Measurements from ENCODE around the gene HOXC5. TPM values are rescaled to one million over a fixed set of nuclear protein-coding genes. Genes with fewer than 3 reads are reported as not detected.

HOXC5 gene
- total RNA-seq, 2 experiments from 2014 or later = not detected

- Mint-ChIP-seq H3K9me3 (no peaks in the 10 kb centered on the region), H3K36me3 (ENCODE audit: low read depth) (no peaks in the 10 kb centered on the region), H3K27me3 (peaks cover 78% of the 10 kb centered on the region), H3K4me3 (no peak overlapping the region), H3K4me1 (ENCODE audit: low read depth) (no peaks in the 10 kb centered on the region), H3K27ac (no peak overlapping the region)
- CTCF ChIA-PET = no interaction called here
- POLR2A ChIA-PET = no interaction called here
- Histone ChIP-seq H3K27ac (ENCODE audit: low read depth in 1 of 2, low read length in 2 of 2) (no peak overlapping the region), H3K27me3 (ENCODE audit: control insufficient read depth in 1 of 2, insufficient read depth in 2 of 2, low read length in 2 of 2) (peaks cover 30 to 44% of the 10 kb centered on the region in 2 experiments), H3K9me3 (ENCODE audit: control insufficient read depth in 1 of 2, insufficient read depth in 1 of 2, low read length in 2 of 2) (no peaks in the 10 kb centered on the region), H3K4me1 (ENCODE audit: insufficient read depth, low read length) (no peaks in the 10 kb centered on the region), H3K4me3 (ENCODE audit: low read length) (no peak overlapping the region), H3K36me3 (ENCODE audit: insufficient read depth, low read length) (no peaks in the 10 kb centered on the region)
- TF ChIP-seq CTCF (IDR thresholded peaks at IDR 0.05) = no peak
- DNase-seq (no peak), ATAC-seq (ENCODE audit: poor library complexity) (no peak)
- intact Hi-C loops (cut with DNase I, micrococcal nuclease) = no loop called here
These were observed 35.7 kb downstream of the HOXC5 start for GRCh38 chr12:54068418-54069070.

GRCh38 chr12:54071942-54072341 lies 39.1 kb downstream of the HOXC5 start:
- Histone ChIP-seq H3K27ac (ENCODE audit: low read depth in 1 of 2, low read length in 2 of 2) (no peak overlapping the region), H3K4me1 (ENCODE audit: insufficient read depth, low read length) (no peaks in the 10 kb centered on the region), H3K4me3 (ENCODE audit: low read length) (no peak overlapping the region), H3K27me3 (ENCODE audit: control insufficient read depth in 1 of 2, insufficient read depth in 2 of 2, low read length in 2 of 2) (peaks cover 10 to 24% of the 10 kb centered on the region in 2 experiments), H3K36me3 (ENCODE audit: insufficient read depth, low read length) (no peaks in the 10 kb centered on the region), H3K9me3 (ENCODE audit: control insufficient read depth in 1 of 2, insufficient read depth in 1 of 2, low read length in 2 of 2) (no peaks in the 10 kb centered on the region)
- intact Hi-C loops (cut with DNase I, micrococcal nuclease) = no loop called here
- ChIA-PET POLR2A (no interaction called here), CTCF (no interaction called here)
- Mint-ChIP-seq H3K27me3 (peaks cover 65% of the 10 kb centered on the region), H3K36me3 (ENCODE audit: low read depth) (no peaks in the 10 kb centered on the region), H3K4me1 (ENCODE audit: low read depth) (no peaks in the 10 kb centered on the region), H3K27ac (no peak overlapping the region), H3K9me3 (no peaks in the 10 kb centered on the region), H3K4me3 (no peak overlapping the region)
- TF ChIP-seq CTCF (IDR thresholded peaks at IDR 0.05) = no peak
- DNase-seq (no peak), ATAC-seq (ENCODE audit: poor library complexity) (no peak)

GRCh38 chr12:54074308-54074707 lies 41.5 kb downstream of the HOXC5 start:
- intact Hi-C loops (cut with DNase I, micrococcal nuclease) = no loop called here
- H3K27ac Mint-ChIP-seq = no peak overlapping the region
- H3K4me3 Mint-ChIP-seq = no peak overlapping the region
- DNase-seq (no peak), ATAC-seq (ENCODE audit: poor library complexity) (no peak)
- Histone ChIP-seq H3K36me3 (ENCODE audit: insufficient read depth, low read length) (no peaks in the 10 kb centered on the region), H3K4me3 (ENCODE audit: low read length) (no peak overlapping the region), H3K4me1 (ENCODE audit: insufficient read depth, low read length) (no peaks in the 10 kb centered on the region), H3K27ac (ENCODE audit: low read depth in 1 of 2, low read length in 2 of 2) (no peak overlapping the region), H3K27me3 (ENCODE audit: control insufficient read depth in 1 of 2, insufficient read depth in 2 of 2, low read length in 2 of 2) (peaks cover 5 to 19% of the 10 kb centered on the region in 2 experiments), H3K9me3 (ENCODE audit: control insufficient read depth in 1 of 2, insufficient read depth in 1 of 2, low read length in 2 of 2) (no peaks in the 10 kb centered on the region)
- CTCF ChIA-PET = no interaction called here
- TF ChIP-seq CTCF (IDR thresholded peaks at IDR 0.05) = no peak
- H3K27me3 Mint-ChIP-seq = peaks cover 49% of the 10 kb centered on the region
- H3K36me3 Mint-ChIP-seq (ENCODE audit: low read depth) = no peaks in the 10 kb centered on the region
- POLR2A ChIA-PET = no interaction called here
- H3K4me1 Mint-ChIP-seq (ENCODE audit: low read depth) = no peaks in the 10 kb centered on the region
- H3K9me3 Mint-ChIP-seq = no peaks in the 10 kb centered on the region
